Stomach (tissue), 9 donors: ENCODE results near the gene KLLN. TPM values are rescaled to one million over a fixed set of nuclear protein-coding genes. Genes with fewer than 3 reads are reported as not detected.

Experiments
- DNase-seq, 2 donors: peaks; one replicate each; pipeline versions ENCODE4 v3.0.0 to v3.0.0-alpha.2; 2013 to 2019
- H3K27ac ChIP-seq, 5 donors: fragments of 200-600 bp in 4 of 5; sonication (generic) in 4 of 5; one replicate each; pipeline ENCODE4 v1.5.1; 2013 to 2019; ENCODE audit warnings: mild to moderate bottlenecking in 1 of 5, moderate library complexity in 1 of 5
- H3K27me3 ChIP-seq, 3 donors: fragments of 200-600 bp; sonication (generic); one replicate each; pipeline ENCODE4 v1.5.1; 2017 to 2019; ENCODE audit warnings: mixed run types in 1 of 3
- H3K36me3 ChIP-seq, 4 donors: fragments of 200-600 bp; sonication (generic); 1 replicate in 3 of 4; 2 replicates in 1 of 4; pipeline ENCODE4 v1.5.1; 2016 to 2019
- H3K4me1 ChIP-seq, 4 donors: fragments of 200-600 bp; sonication (generic); one replicate each; pipeline ENCODE4 v1.5.1; 2016 to 2019
- H3K4me3 ChIP-seq, 4 donors: fragments of 200-600 bp; sonication (generic) in 3 of 4; one replicate each; pipeline ENCODE4 v1.5.1; 2016 to 2019; ENCODE audit warnings: mild to moderate bottlenecking in 1 of 4
- H3K9me3 ChIP-seq, 4 donors: fragments of 200-600 bp; sonication (generic); one replicate each; pipeline ENCODE4 v1.5.1; 2016 to 2019
- CTCF ChIP-seq, 7 experiments: fragments of 450-650 bp in 4 of 7; fragments of 200-600 bp in 3 of 7; sonication (generic) in 3 of 7; IDR thresholded peaks; one replicate each; pipeline ENCODE4 v1.5.1; 2016 to 2019; ENCODE audit warnings: antibody characterized with exemption in 7 of 7, control low read depth in 2 of 7, mild to moderate bottlenecking in 1 of 7
- EP300 ChIP-seq: sonication (generic); formaldehyde crosslinking; IDR thresholded peaks from one replicate; pipeline ENCODE4 v1.6.1; 2017; ENCODE audit warnings: antibody characterized with exemption
- POLR2A ChIP-seq, 4 donors: fragments of 450-650 bp; IDR thresholded peaks; one replicate each; pipeline ENCODE4 v1.6.1; 2016; ENCODE audit warnings: antibody characterized with exemption in 4 of 4, control low read depth in 2 of 4, mild to moderate bottlenecking in 1 of 4, moderate library complexity in 1 of 4
- POLR2AphosphoS5 ChIP-seq, 3 donors: sonication (generic); formaldehyde crosslinking; IDR thresholded peaks; one replicate each; pipeline ENCODE4 v1.6.1; 2016; ENCODE audit warnings: antibody characterized with exemption in 3 of 3
- WGBS, 5 donors: extraction: QIAGEN DNeasy Blood & Tissue Kit in 3 of 5; methylation state at CpG; one replicate each; pipeline versions ENCODE4 v1.1.5 to v1.1.7; 2013 to 2018; 5-methylcytosine and 5-hydroxymethylcytosine counted together
- intact Hi-C: fragments of 100-400 bp; cut with DNase I; formaldehyde crosslinking; loops from one replicate; pipeline ENCODE4 v1.15.1; 2023; ENCODE audit warnings: low total_unique reads
- polyA plus RNA-seq, 3 donors: library from polyadenylated mRNA; stranded (reverse); fragments of 200-250 nt; gene quantifications; one replicate each; pipeline ENCODE4 v1.2.3, GENCODE V29; 2013
- total RNA-seq, 5 donors: library from RNA; depleted of rRNA; stranded (reverse); fragments of >200 nt; gene quantifications; one replicate each; pipeline versions ENCODE4 v1.1.0 to v1.2.3, GENCODE V29; 2014 to 2016
- donor health status: healthy with polysubstance abuse.
- donor health status: Bipolar disorder and iron deficiency.
- donor health status: healthy.

The KLLN gene
- total and polyA plus RNA-seq, 8 donors = 0.18 to 0.37 (median 0.27) TPM; not detected in 4

GRCh38 chr10:87826653-87827052, 36.7 kb downstream of the KLLN start:
- no peak for DNase-seq
- H3K27me3 ChIP-seq = no peaks in the 10 kb centered on the region
- H3K27ac ChIP-seq = no peak overlapping the region
- no peak for TF ChIP-seq CTCF (IDR thresholded peaks at IDR 0.05)
- TF ChIP-seq EP300 = no peak
- no peak for TF ChIP-seq POLR2AphosphoS5 (IDR thresholded peaks at IDR 0.05)
- TF ChIP-seq POLR2A (IDR thresholded peaks at IDR 0.05) = no peak
- intact Hi-C loops = no loop called here
- no peaks in the 10 kb centered on the region for H3K4me1 ChIP-seq
- no peak overlapping the region for H3K4me3 ChIP-seq
- no peaks in the 10 kb centered on the region for H3K9me3 ChIP-seq
- no peaks in the 10 kb centered on the region for H3K36me3 ChIP-seq

GRCh38 chr10:87819289-87819585, 44.1 kb downstream of the KLLN start:
- H3K27me3 ChIP-seq = no peaks in the 10 kb centered on the region
- no peaks in the 10 kb centered on the region for H3K9me3 ChIP-seq
- no peak overlapping the region for H3K27ac ChIP-seq
- 90 to 96% (median 91%) methylated on average over 6 of the region's 6 CpGs for WGBS, 5 donors
- TF ChIP-seq CTCF (IDR thresholded peaks at IDR 0.05) = no peak
- TF ChIP-seq POLR2A (IDR thresholded peaks at IDR 0.05) = no peak
- no peak for TF ChIP-seq POLR2AphosphoS5 (IDR thresholded peaks at IDR 0.05)
- peaks cover 15 to 34% (median 26%) of the 10 kb centered on the region in 4 donors for H3K4me1 ChIP-seq
- intact Hi-C loops = no loop called here
- peak overlapping the region in 1 of 4 donors; percentile 81 for H3K4me3 ChIP-seq
- H3K36me3 ChIP-seq = no peaks in the 10 kb centered on the region
- no peak for DNase-seq

- peak overlapping the region; percentile 70 to 81 (median 72) for H3K4me3 ChIP-seq
- H3K9me3 ChIP-seq = no peaks in the 10 kb centered on the region
- 15 to 19% (median 17%) methylated on average over 29 of the region's 29 CpGs for WGBS, 5 donors
- H3K27ac ChIP-seq = peak overlapping the region; percentile 88 to 91 (median 89)
- intact Hi-C loops = no loop called here
- no peaks in the 10 kb centered on the region for H3K27me3 ChIP-seq
- no peak for TF ChIP-seq EP300
- TF ChIP-seq CTCF (IDR thresholded peaks at IDR 0.05) = no peak
- TF ChIP-seq POLR2A (IDR thresholded peaks at IDR 0.05) = no peak
- no peak for TF ChIP-seq POLR2AphosphoS5 (IDR thresholded peaks at IDR 0.05)
- H3K4me1 ChIP-seq = peaks cover 15 to 34% (median 26%) of the 10 kb centered on the region in 4 donors
- DNase-seq = peak; percentile 31 to 69
- H3K36me3 ChIP-seq = no peaks in the 10 kb centered on the region
These were observed 44.6 kb downstream of the KLLN start for GRCh38 chr10:87818505-87819288.

GRCh38 chr10:87817609-87818504, 45.5 kb downstream of the KLLN start, which contains the start of gene ATAD1:
Gene ATAD1, minus strand, starts transcription at chr10:87818226. Its CDS starts 3,627 bp downstream, at chr10:87814599.
- peak; percentile 89 to 97 for DNase-seq
- Histone ChIP-seq H3K4me1 (peaks cover 15 to 34% (median 26%) of the 10 kb centered on the region in 4 donors), H3K27ac (peak within 1 kb of the TSS; percentile 88 to 91 (median 89)), H3K4me3 (peak within 1 kb of the TSS; percentile 70 to 81 (median 72)), H3K9me3 (no peaks in the 10 kb centered on the region), H3K27me3 (no peaks in the 10 kb centered on the region), H3K36me3 (peaks cover 0 to 2% (median 0%) of the 10 kb centered on the region in 4 donors)
- WGBS, 5 donors = 0 to 1% (median 0%) methylated on average over 22 to 60 of the region's 60 CpGs
- intact Hi-C loops = no loop called here
- TF ChIP-seq EP300 (no peak), CTCF (IDR thresholded peaks at IDR 0.05) (peak in 1 of 7 experiments; percentile 34), POLR2A (IDR thresholded peaks at IDR 0.05) (peak in 1 of 4 donors; percentile 39), POLR2AphosphoS5 (IDR thresholded peaks at IDR 0.05) (peak; percentile 46 to 93 (median 83))
